Loucy (cell line): ENCODE measurements around the gene CLSTN3.

Experiments used
- H2AFZ ChIP-seq: fragments of 200-600 bp; sonication (generic); 2 replicates; pipeline ENCODE4 v1.6.0; 2016; ENCODE audit warnings: antibody characterized with exemption, mild to moderate bottlenecking, low read length, moderate library complexity
- H3F3A ChIP-seq: fragments of 200-600 bp; 2 replicates; pipeline ENCODE4 v1.6.0; 2016; ENCODE audit warnings: antibody characterized with exemption, low read depth, mild to moderate bottlenecking
- H3K27me3 ChIP-seq: fragments of 200-600 bp; sonication (generic); 2 replicates; pipeline ENCODE4 v1.6.1; 2014; ENCODE audit warnings: low read length, mild to moderate bottlenecking; ENCODE audit not compliant: insufficient read depth, poor library complexity, severe bottlenecking
- H3K36me3 ChIP-seq: fragments of 200-600 bp; sonication (generic); 2 replicates; pipeline ENCODE4 v1.6.1; 2016; ENCODE audit warnings: low read length; ENCODE audit not compliant: insufficient read depth
- H3K4me1 ChIP-seq: fragments of 200-600 bp; sonication (generic); 2 replicates; pipeline ENCODE4 v1.5.1; 2014; ENCODE audit warnings: low read length, mild to moderate bottlenecking; ENCODE audit not compliant: insufficient read depth, poor library complexity, severe bottlenecking
- H3K4me2 ChIP-seq: fragments of 200-600 bp; sonication (generic); 2 replicates; pipeline ENCODE4 v1.6.0; 2014; ENCODE audit warnings: antibody characterized with exemption, low read length, low read depth, mild to moderate bottlenecking; ENCODE audit not compliant: poor library complexity, severe bottlenecking
- H3K4me3 ChIP-seq: fragments of 200-600 bp; sonication (generic); 2 replicates; pipeline ENCODE4 v1.5.1; 2014; ENCODE audit warnings: low read length, mild to moderate bottlenecking, mixed read lengths; ENCODE audit not compliant: poor library complexity, severe bottlenecking
- H3K79me2 ChIP-seq: fragments of 200-600 bp; sonication (generic); 2 replicates; pipeline ENCODE4 v1.6.1; 2014; ENCODE audit warnings: low read length; ENCODE audit not compliant: insufficient read depth
- H3K9ac ChIP-seq: fragments of 200-600 bp; sonication (generic); 2 replicates; pipeline ENCODE4 v1.6.0; 2014; ENCODE audit warnings: mild to moderate bottlenecking, low read depth, low read length, moderate library complexity; ENCODE audit not compliant: poor library complexity, severe bottlenecking
- H3K9me2 ChIP-seq: fragments of 200-600 bp; sonication (generic); replicated peaks from 2 replicates; pipeline ENCODE4 v1.6.1; 2016; ENCODE audit warnings: low read depth, low read length, mixed read lengths
- H3K9me3 ChIP-seq: fragments of 200-600 bp; sonication (generic); 2 replicates; pipeline ENCODE4 v1.6.1; 2014; ENCODE audit warnings: mild to moderate bottlenecking, antibody characterized with exemption, low read length, low read depth; ENCODE audit not compliant: insufficient read depth
- H4K20me1 ChIP-seq: fragments of 200-600 bp; sonication (generic); 2 replicates; pipeline ENCODE4 v1.6.0; 2014; ENCODE audit warnings: antibody characterized with exemption, low read length, mild to moderate bottlenecking; ENCODE audit not compliant: insufficient read depth, poor library complexity, severe bottlenecking
- CTCF ChIP-seq: fragments of 200-600 bp; sonication (generic); conservative IDR thresholded peaks from 2 replicates; pipeline ENCODE4 v1.5.1; 2014; ENCODE audit warnings: mild to moderate bottlenecking, antibody characterized with exemption, low read length
- EZH2phosphoT487 ChIP-seq: fragments of 200-600 bp; IDR thresholded peaks from 2 replicates; pipeline ENCODE4 v1.6.1; 2018; ENCODE audit warnings: antibody characterized with exemption, mild to moderate bottlenecking, moderate library complexity, borderline replicate concordance

The CLSTN3 gene

GRCh38 chr12:7129872-7130691, at the start of gene CLSTN3:
CLSTN3 (plus strand) TSS chr12:7130371; CDS start chr12:7130649, 278 bp downstream.
- Histone ChIP-seq H3K36me3 (peaks cover 24% of the 10 kb centered on the region), H3F3A (peaks cover 2% of the 10 kb centered on the region; the same call in 1 of the 2 replicates), H3K27me3 (no peaks in the 10 kb centered on the region), H3K4me3 (peak within 1 kb of the TSS; percentile 99), H3K79me2 (peaks cover 38% of the 10 kb centered on the region), H3K4me1 (peaks cover 36% of the 10 kb centered on the region), H4K20me1 (peaks cover 2% of the 10 kb centered on the region), H3K9me3 (no peaks in the 10 kb centered on the region), H3K9me2 (no peaks in the 10 kb centered on the region), H3K4me2 (peak within 1 kb of the TSS; percentile 99), H3K9ac (peak within 1 kb of the TSS; percentile 81), H2AFZ (peak within 1 kb of the TSS; percentile 82)
- no peak for TF ChIP-seq CTCF
- no peak for TF ChIP-seq EZH2phosphoT487

DNA sequence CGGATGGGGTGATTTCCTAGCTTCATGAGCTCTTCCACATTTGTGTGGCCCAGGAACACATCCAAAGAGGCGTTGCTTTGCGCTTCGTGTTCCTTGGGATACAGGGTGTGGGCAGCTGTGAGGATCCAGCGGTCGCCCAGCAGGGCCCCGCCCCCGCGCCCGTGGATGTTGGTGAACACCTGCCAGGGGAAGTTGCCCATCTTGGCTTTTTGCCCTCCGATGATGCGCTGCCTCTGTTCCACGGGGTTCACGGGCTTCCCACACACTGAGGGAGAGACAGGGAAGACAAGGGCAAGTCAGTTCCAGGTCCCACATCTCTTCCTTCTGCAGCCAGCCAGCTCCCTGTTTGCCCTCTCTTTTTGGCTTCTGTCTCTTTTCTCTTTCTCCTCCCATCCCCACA, 49.1 kb upstream of the CLSTN3 start:
- H2AFZ ChIP-seq, result no peak overlapping the region
- H3K9me3 ChIP-seq, result no peaks in the 10 kb centered on the region
- H3K4me2 ChIP-seq, result no peak overlapping the region
- no peak overlapping the region for H3K9ac ChIP-seq
- no peaks in the 10 kb centered on the region for H4K20me1 ChIP-seq
- no peaks in the 10 kb centered on the region for H3K36me3 ChIP-seq
- no peaks in the 10 kb centered on the region for H3K79me2 ChIP-seq
- no peak for TF ChIP-seq EZH2phosphoT487
- TF ChIP-seq CTCF, result no peak
- H3F3A ChIP-seq, result no peaks in the 10 kb centered on the region
- no peaks in the 10 kb centered on the region for H3K9me2 ChIP-seq
- H3K27me3 ChIP-seq, result no peaks in the 10 kb centered on the region
- no peaks in the 10 kb centered on the region for H3K4me1 ChIP-seq
- no peak overlapping the region for H3K4me3 ChIP-seq

DNA sequence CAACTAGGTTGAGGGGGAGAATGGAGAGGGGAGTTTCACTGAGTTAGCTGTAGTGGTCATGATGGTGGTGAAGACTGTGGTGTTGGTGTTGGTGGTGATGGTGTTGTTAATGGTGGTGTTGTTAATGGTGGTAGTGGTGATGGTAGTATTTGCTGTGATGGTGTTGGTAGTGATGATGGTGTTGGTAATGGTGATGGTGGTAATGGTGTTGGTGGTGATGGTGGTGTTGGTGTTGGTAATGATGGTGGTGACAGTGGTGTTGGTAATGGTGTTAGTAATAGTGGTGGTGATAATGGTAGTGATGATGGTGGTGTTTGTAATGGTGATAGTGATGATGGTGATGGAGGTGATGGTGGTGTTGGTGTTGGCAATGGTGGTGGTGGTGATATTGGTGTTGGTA, 47.0 kb upstream of the CLSTN3 start:
- Histone ChIP-seq H2AFZ (no peak overlapping the region), H3K27me3 (no peaks in the 10 kb centered on the region), H3K4me3 (no peak overlapping the region), H3K4me2 (no peak overlapping the region), H3F3A (no peaks in the 10 kb centered on the region), H3K9me3 (no peaks in the 10 kb centered on the region), H3K79me2 (no peaks in the 10 kb centered on the region), H3K4me1 (no peaks in the 10 kb centered on the region), H3K9me2 (no peaks in the 10 kb centered on the region), H4K20me1 (no peaks in the 10 kb centered on the region), H3K36me3 (no peaks in the 10 kb centered on the region), H3K9ac (no peak overlapping the region)
- TF ChIP-seq CTCF (no peak), EZH2phosphoT487 (no peak)
